Measurements from ENCODE around the gene SLC43A1. TPM values are rescaled to one million over a fixed set of nuclear protein-coding genes. Genes with fewer than 3 reads are reported as not detected.
A peak's percentile ranks its signal among the peaks of the same experiment; 100 is the strongest.

The SLC43A1 gene
- total RNA-seq, 1 donor from 2014 or later = 3.3 TPM

DNA sequence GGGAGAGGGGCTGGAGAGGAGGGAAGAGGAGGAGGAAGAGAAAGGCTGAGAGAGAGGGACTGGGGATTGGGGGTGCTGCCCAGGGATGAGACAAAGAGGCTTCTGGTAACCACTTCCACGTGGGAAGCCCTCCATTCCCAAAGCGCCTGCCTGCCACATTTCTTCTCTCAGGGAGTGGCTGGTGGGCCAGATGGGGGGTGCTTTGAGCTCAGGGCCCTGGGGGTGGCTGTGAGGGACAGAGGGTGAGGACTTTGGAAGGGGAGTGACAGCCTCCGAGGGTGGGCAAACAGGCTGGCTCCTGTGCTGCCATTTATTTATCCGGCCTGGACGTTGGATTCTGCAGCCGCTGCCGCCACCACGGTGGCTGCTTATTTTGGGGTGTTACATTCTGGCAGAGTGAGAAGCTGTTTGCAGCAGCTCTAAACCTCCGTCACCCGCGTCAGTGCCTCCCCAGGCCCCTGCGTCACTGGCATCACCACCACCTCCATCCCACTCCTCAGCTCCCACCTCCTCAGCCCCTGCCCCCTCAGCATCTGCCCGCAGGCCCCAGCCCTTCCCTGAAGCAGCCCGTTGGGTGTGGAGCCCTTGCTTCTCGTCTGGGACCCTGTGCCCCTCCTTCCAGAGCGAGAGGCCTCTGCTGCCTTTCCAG, 53.5 kb downstream of the SLC43A1 start:
- TF ChIP-seq, protein P1, sequence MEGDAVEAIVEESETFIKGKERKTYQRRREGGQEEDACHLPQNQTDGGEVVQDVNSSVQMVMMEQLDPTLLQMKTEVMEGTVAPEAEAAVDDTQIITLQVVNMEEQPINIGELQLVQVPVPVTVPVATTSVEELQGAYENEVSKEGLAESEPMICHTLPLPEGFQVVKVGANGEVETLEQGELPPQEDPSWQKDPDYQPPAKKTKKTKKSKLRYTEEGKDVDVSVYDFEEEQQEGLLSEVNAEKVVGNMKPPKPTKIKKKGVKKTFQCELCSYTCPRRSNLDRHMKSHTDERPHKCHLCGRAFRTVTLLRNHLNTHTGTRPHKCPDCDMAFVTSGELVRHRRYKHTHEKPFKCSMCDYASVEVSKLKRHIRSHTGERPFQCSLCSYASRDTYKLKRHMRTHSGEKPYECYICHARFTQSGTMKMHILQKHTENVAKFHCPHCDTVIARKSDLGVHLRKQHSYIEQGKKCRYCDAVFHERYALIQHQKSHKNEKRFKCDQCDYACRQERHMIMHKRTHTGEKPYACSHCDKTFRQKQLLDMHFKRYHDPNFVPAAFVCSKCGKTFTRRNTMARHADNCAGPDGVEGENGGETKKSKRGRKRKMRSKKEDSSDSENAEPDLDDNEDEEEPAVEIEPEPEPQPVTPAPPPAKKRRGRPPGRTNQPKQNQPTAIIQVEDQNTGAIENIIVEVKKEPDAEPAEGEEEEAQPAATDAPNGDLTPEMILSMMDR (IDR thresholded peaks at IDR 0.05; ENCODE audit: unreplicated experiment) = no peak
- peaks cover 20% of the 10 kb centered on the region for H3K4me1 Mint-ChIP-seq
- DNase-seq (ENCODE audit: low spot score in 2 of 2, unreplicated experiment in 2 of 2) = no peak
- no peak overlapping the region for H3K27ac Mint-ChIP-seq
- no peaks in the 10 kb centered on the region for H3K36me3 Mint-ChIP-seq
- no peak overlapping the region for H3K4me3 Mint-ChIP-seq
- no peaks in the 10 kb centered on the region for H3K9me3 Mint-ChIP-seq
- H3K27me3 Mint-ChIP-seq (ENCODE audit: low read depth) = peaks cover 83% of the 10 kb centered on the region

DNA sequence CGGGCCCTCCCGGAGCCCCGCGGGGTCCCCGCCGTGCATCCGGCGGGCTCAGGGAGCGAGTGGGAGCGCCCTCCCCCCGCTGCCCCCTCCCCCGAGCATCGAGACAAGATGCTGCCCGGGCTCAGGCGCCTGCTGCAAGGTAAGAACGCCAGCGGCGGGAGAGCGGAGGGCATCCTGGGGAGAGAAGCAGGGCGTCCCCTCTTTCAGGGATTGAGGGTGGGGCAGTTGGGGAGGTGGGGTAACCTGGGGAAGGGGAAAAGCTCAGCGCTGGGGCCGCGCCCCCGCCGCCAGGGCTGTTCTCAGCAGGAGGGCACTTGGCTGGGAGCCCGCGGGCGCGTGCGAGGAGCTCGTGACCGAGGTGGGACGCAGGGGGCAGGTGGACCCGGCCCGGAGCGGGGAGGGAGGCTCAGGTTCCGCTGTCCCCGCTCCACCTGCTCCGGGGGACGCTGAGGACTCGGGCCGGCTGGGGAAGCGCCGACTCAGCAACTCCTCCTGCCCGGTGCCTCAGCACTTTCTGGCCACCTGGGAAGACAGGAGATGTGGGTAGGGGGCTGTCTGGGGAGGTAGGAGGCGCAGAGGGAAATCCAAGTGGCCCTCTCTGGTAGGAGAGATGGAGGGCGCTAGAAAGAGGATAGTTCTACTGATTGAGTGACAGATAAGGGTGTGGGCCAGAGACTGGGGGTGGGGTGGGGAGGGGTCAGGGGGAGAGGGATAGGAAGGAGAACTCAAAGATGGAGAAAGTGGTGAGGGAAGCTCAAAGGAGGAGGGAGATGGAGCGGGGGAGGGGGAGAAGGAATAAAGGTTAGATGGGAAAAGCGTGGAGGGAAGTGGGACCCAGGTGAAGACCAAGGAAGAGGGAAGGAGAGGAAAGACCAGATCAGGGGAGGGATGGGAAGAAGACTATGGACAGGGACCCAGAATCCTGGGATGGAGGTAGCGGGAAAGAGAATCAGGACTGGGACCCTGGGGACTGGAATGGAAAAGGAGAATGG, 54.4 kb downstream of the SLC43A1 start:
- no peak for DNase-seq (ENCODE audit: low spot score in 2 of 2, unreplicated experiment in 2 of 2)
- H3K36me3 Mint-ChIP-seq = no peaks in the 10 kb centered on the region
- no peaks in the 10 kb centered on the region for H3K9me3 Mint-ChIP-seq
- no peak overlapping the region for H3K27ac Mint-ChIP-seq
- H3K27me3 Mint-ChIP-seq (ENCODE audit: low read depth) = peaks cover 87% of the 10 kb centered on the region
- TF ChIP-seq, protein P1 (IDR thresholded peaks at IDR 0.05; ENCODE audit: unreplicated experiment) = no peak
- H3K4me3 Mint-ChIP-seq = peak overlapping the region; percentile 5
- peaks cover 20% of the 10 kb centered on the region for H3K4me1 Mint-ChIP-seq

DNA sequence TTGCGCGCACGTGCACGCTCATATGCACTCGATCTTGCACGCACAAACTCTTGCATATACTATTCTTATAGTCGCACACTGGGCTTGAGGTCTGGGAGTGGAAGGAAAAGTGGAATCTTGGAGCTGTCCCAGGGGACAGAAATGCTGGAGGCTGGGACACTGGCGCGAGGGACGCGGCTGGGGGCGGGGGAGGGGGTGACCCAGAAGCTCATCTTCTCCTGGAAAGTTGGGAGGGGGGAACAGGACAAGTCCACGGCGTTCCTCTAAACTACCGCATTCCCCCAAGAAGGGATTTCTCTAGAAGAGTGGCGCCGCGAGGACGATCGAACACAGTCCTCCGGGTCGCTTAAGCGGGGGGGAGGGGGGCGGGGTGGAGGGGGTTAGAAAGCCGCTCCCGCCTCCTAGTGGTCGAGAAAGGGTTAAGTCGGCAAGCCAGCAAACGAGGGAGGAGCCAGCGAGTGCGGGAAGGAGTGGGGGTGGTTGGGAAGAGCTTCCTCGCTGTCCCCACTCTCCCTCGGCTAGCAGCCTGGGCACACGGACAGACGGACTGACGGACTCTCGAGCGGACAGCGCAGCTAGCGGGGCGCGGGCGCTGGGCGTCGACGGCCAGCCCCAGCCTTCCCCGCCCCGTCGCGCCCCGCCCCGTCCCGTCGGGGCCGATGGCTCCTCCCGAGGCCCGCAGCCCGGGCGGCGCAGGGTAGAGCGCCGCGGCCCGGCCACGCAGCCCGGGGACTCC, 55.3 kb downstream of the SLC43A1 start, which contains the start of gene RTN4RL2:
TSS of gene RTN4RL2 (plus strand) at position 507 of the 736 bp plus-strand sequence. CDS start 338 bp downstream, outside the sequence.
- Mint-ChIP-seq H3K27me3 (ENCODE audit: low read depth) (peaks cover 91% of the 10 kb centered on the region), H3K9me3 (no peaks in the 10 kb centered on the region), H3K4me1 (peaks cover 20% of the 10 kb centered on the region), H3K36me3 (no peaks in the 10 kb centered on the region), H3K4me3 (peak within 1 kb of the TSS; percentile 69), H3K27ac (no peak within 1 kb of the TSS)
- DNase-seq (ENCODE audit: low spot score in 2 of 2, unreplicated experiment in 2 of 2) = no peak
- TF ChIP-seq, protein P1 (IDR thresholded peaks at IDR 0.05; ENCODE audit: unreplicated experiment) = peak; percentile 51

DNA sequence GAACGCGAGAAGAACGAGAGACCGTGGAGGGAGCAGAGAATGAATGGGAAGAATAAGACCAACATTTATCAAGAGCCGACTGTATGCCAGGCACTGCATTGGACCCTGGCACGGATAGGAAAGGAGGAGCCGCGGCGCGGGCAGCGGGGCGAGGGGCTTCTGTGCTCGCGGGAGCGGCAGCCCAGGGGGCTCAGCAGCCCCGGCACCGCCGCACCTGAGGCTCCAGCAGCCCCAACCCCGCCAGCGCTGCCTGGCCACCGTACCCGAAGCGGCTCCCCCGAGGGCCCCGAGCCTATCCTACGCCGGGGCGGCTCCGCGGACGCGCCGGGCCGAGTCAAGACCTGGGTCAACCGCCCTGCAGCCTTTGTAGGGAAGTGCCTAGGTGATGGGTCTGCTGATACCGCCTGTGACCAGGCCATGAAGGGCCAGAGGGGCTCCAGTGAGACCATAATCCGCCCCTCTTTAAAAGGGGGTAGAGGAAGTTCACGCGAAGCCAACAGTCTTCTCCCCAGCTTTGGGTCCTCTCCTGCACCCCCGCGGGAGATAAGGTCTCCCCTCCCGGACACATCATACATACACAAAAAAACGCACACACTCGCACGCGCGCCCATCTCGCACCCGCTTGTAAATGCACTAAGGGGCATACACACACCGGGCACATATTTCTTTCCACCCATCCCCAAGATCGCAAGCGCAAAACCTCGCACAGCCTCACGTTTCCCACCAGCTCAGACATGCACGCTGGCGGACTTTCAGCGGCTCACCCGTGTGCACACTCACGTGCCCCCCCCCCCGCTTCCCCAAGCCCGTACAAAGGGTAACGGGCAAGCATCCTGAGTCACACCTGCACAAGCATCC, 56.1 kb downstream of the SLC43A1 start:
- H3K36me3 Mint-ChIP-seq = no peaks in the 10 kb centered on the region
- H3K4me3 Mint-ChIP-seq = peak overlapping the region; percentile 69
- DNase-seq (ENCODE audit: low spot score in 2 of 2, unreplicated experiment in 2 of 2) = no peak
- TF ChIP-seq, protein P1 (IDR thresholded peaks at IDR 0.05; ENCODE audit: unreplicated experiment) = no peak
- H3K27ac Mint-ChIP-seq = no peak overlapping the region
- H3K4me1 Mint-ChIP-seq = peaks cover 20% of the 10 kb centered on the region
- H3K27me3 Mint-ChIP-seq (ENCODE audit: low read depth) = peaks cover 92% of the 10 kb centered on the region
- H3K9me3 Mint-ChIP-seq = no peaks in the 10 kb centered on the region
